ACC112 (cell line): ENCODE results near the gene ZNF77.
"Not testable (repeated sequence)": the region's sequence is repeated elsewhere in the genome, so short reads cannot be mapped to it uniquely, and the experiment has no call there.

Experiments used
- H2AFZ ChIP-seq: fragments of 200-600 bp; sonication (generic); one replicate; pipeline ENCODE4 v1.6.0; 2017; ENCODE audit warnings: antibody characterized with exemption, low read length; ENCODE audit not compliant: unreplicated experiment
- H3K27ac ChIP-seq: fragments of 200-600 bp; sonication (generic); 2 replicates; pipeline ENCODE4 v1.5.1; 2014; ENCODE audit warnings: low read depth, mild to moderate bottlenecking, antibody characterized with exemption, low read length, moderate library complexity
- H3K27me3 ChIP-seq: fragments of 200-600 bp; sonication (generic); 2 replicates; pipeline ENCODE4 v1.6.1; 2014; ENCODE audit warnings: mild to moderate bottlenecking, antibody characterized with exemption, low read length, moderate library complexity, mixed read lengths; ENCODE audit not compliant: insufficient read depth
- H3K36me3 ChIP-seq: fragments of 200-600 bp; sonication (generic); 2 replicates; pipeline ENCODE4 v1.6.1; 2016; ENCODE audit warnings: mild to moderate bottlenecking, antibody characterized with exemption, low read length, moderate library complexity, mixed read lengths; ENCODE audit not compliant: insufficient read depth
- H3K4me1 ChIP-seq: fragments of 200-600 bp; sonication (generic); one replicate; pipeline ENCODE4 v1.6.1; 2016; ENCODE audit warnings: low read length, mixed read lengths; ENCODE audit not compliant: insufficient read depth, unreplicated experiment, control insufficient read depth
- H3K4me3 ChIP-seq: fragments of 200-600 bp; sonication (generic); 2 replicates; pipeline ENCODE4 v1.5.1; 2014; ENCODE audit warnings: mild to moderate bottlenecking, low read depth, low read length
- H3K79me2 ChIP-seq: fragments of 200-600 bp; sonication (generic); one replicate; pipeline ENCODE4 v1.6.0; 2016; ENCODE audit warnings: low read length; ENCODE audit not compliant: control insufficient read depth, unreplicated experiment, insufficient read depth

The ZNF77 gene

GRCh38 chr19:2922987-2923386 is 21.8 kb downstream of the ZNF77 start:
- no peak overlapping the region for H3K27ac ChIP-seq
- no peaks in the 10 kb centered on the region for H3K4me1 ChIP-seq
- H3K79me2 ChIP-seq: no peaks in the 10 kb centered on the region
- H3K4me3 ChIP-seq: no peak overlapping the region
- peaks cover 13% of the 10 kb centered on the region for H3K36me3 ChIP-seq
- H3K27me3 ChIP-seq: no peaks in the 10 kb centered on the region
- no peak overlapping the region for H2AFZ ChIP-seq

GRCh38 chr19:2917275-2918184 is 27.2 kb downstream of the ZNF77 start:
- Histone ChIP-seq H3K4me3 (no peak overlapping the region), H3K79me2 (peaks cover 9% of the 10 kb centered on the region), H3K4me1 (no peaks in the 10 kb centered on the region), H3K36me3 (peaks cover 43% of the 10 kb centered on the region), H3K27ac (no peak overlapping the region), H3K27me3 (no peaks in the 10 kb centered on the region), H2AFZ (no peak overlapping the region)

- Histone ChIP-seq H3K27me3 (no peaks in the 10 kb centered on the region), H3K79me2 (peaks cover 15% of the 10 kb centered on the region), H3K27ac (no peak overlapping the region), H3K36me3 (peaks cover 27% of the 10 kb centered on the region), H3K4me1 (peaks cover 5% of the 10 kb centered on the region), H2AFZ (no peak overlapping the region), H3K4me3 (no peak overlapping the region)
Observed at GRCh38 chr19:2912306-2912705, 32.5 kb downstream of the ZNF77 start.

GRCh38 chr19:2906631-2907195 is 38.1 kb downstream of the ZNF77 start:
- H3K79me2 ChIP-seq: peaks cover 16% of the 10 kb centered on the region
- H3K4me1 ChIP-seq: peaks cover 9% of the 10 kb centered on the region
- no peaks in the 10 kb centered on the region for H3K36me3 ChIP-seq
- no peak overlapping the region for H3K27ac ChIP-seq
- H3K4me3 ChIP-seq: no peak overlapping the region
- H3K27me3 ChIP-seq: no peaks in the 10 kb centered on the region
- H2AFZ ChIP-seq: no peak overlapping the region

GRCh38 chr19:2905918-2906519 is 38.8 kb downstream of the ZNF77 start:
- no peaks in the 10 kb centered on the region for H3K27me3 ChIP-seq
- peaks cover 9% of the 10 kb centered on the region for H3K4me1 ChIP-seq
- no peak overlapping the region for H2AFZ ChIP-seq
- H3K36me3 ChIP-seq: no peaks in the 10 kb centered on the region
- no peak overlapping the region for H3K4me3 ChIP-seq
- no peak overlapping the region for H3K27ac ChIP-seq
- H3K79me2 ChIP-seq: peaks cover 17% of the 10 kb centered on the region

GRCh38 chr19:2903326-2903725 is 41.4 kb downstream of the ZNF77 start:
- not testable (repeated sequence) for H3K4me1 ChIP-seq, H2AFZ ChIP-seq, H3K27me3 ChIP-seq, H3K36me3 ChIP-seq, H3K4me3 ChIP-seq, H3K27ac ChIP-seq
- H3K79me2 ChIP-seq: peaks cover 17% of the 10 kb centered on the region

GRCh38 chr19:2902590-2903218 is 42.1 kb downstream of the ZNF77 start:
- H3K27me3 ChIP-seq: no peaks in the 10 kb centered on the region
- no peak overlapping the region for H2AFZ ChIP-seq
- H3K36me3 ChIP-seq: no peaks in the 10 kb centered on the region
- H3K4me3 ChIP-seq: no peak overlapping the region
- peaks cover 4% of the 10 kb centered on the region for H3K4me1 ChIP-seq
- H3K79me2 ChIP-seq: peaks cover 17% of the 10 kb centered on the region
- no peak overlapping the region for H3K27ac ChIP-seq

GRCh38 chr19:2900296-2901252 is 44.2 kb downstream of the ZNF77 start, which contains the start of gene ZNF57:
ZNF57 (plus strand) TSS chr19:2900928; CDS start chr19:2901046, 118 bp downstream.
- H3K79me2 ChIP-seq: peaks cover 17% of the 10 kb centered on the region
- H3K4me3 ChIP-seq: peak within 1 kb of the TSS; percentile 97
- H3K36me3 ChIP-seq: no peaks in the 10 kb centered on the region
- no peaks in the 10 kb centered on the region for H3K27me3 ChIP-seq
- peaks cover 4% of the 10 kb centered on the region for H3K4me1 ChIP-seq
- H3K27ac ChIP-seq: peak within 1 kb of the TSS; percentile 75; the same call in 1 of the 2 replicates
- H2AFZ ChIP-seq: peak within 1 kb of the TSS; percentile 94

GRCh38 chr19:2896694-2897093 is 48.1 kb downstream of the ZNF77 start:
- H3K4me3 ChIP-seq: no peak overlapping the region
- no peaks in the 10 kb centered on the region for H3K36me3 ChIP-seq
- peaks cover 1% of the 10 kb centered on the region for H3K79me2 ChIP-seq
- H3K27ac ChIP-seq: no peak overlapping the region
- no peaks in the 10 kb centered on the region for H3K4me1 ChIP-seq
- no peaks in the 10 kb centered on the region for H3K27me3 ChIP-seq
- no peak overlapping the region for H2AFZ ChIP-seq

GRCh38 chr19:2890531-2890930 is 54.2 kb downstream of the ZNF77 start:
- not testable (repeated sequence) for H3K27me3 ChIP-seq, H3K36me3 ChIP-seq, H3K4me1 ChIP-seq, H2AFZ ChIP-seq, H3K27ac ChIP-seq, H3K4me3 ChIP-seq, H3K79me2 ChIP-seq
